GM12892 (cell line): ENCODE measurements around the gene PRIMPOL.

Experiments
- POLR2A ChIP-seq: IDR thresholded peaks from 2 replicates; pipeline ENCODE4 v1.6.1; 2011; ENCODE audit warnings: low read depth, low read length, control low read depth
- POLR2AphosphoS5 ChIP-seq: IDR thresholded peaks from 2 replicates; pipeline ENCODE4 v1.6.1; 2011; ENCODE audit warnings: low read depth, low read length, control low read depth
- TAF1 ChIP-seq: IDR thresholded peaks from 2 replicates; pipeline ENCODE4 v1.6.1; 2011; ENCODE audit warnings: low read depth, mild to moderate bottlenecking, control low read depth, low read length, borderline replicate concordance

- no peak for TF ChIP-seq POLR2AphosphoS5
- TF ChIP-seq POLR2A: no peak
- no peak for TF ChIP-seq TAF1
Measured at GRCh38 chr4:184713887-184714286, 64.3 kb downstream of the PRIMPOL start.
